Astrocyte (in vitro differentiated cells and primary cell): ENCODE measurements around the gene CLDN1. TPM values are rescaled to one million over a fixed set of nuclear protein-coding genes. Genes with fewer than 3 reads are reported as not detected.

Experiments used
- DNase-seq: peaks from one replicate; pipeline ENCODE4 v3.0.0-alpha.2; 2010; ENCODE audit warnings: low read depth
- FAIRE-seq: peaks from 2 replicates; lab custom pipeline; 2011; peaks lifted over from hg19 to GRCh38; lab: Jason Lieb, UNC
- H2AFZ ChIP-seq: 2 replicates; pipeline ENCODE4 v1.6.0; 2012; ENCODE audit warnings: low read depth, low read length, inconsistent platforms
- H3K27ac ChIP-seq: 2 replicates; pipeline ENCODE4 v1.5.1; 2011; ENCODE audit warnings: low read depth, low read length, inconsistent platforms
- H3K27me3 ChIP-seq: 2 replicates; pipeline ENCODE4 v1.6.0; 2011; ENCODE audit warnings: low read length, inconsistent platforms; ENCODE audit not compliant: insufficient read depth
- H3K36me3 ChIP-seq: 2 replicates; pipeline ENCODE4 v1.5.1; 2011; ENCODE audit warnings: low read length, inconsistent platforms; ENCODE audit not compliant: insufficient read depth
- H3K4me1 ChIP-seq: 2 replicates; pipeline ENCODE4 v1.5.1; 2011; ENCODE audit warnings: low read length, inconsistent platforms; ENCODE audit not compliant: insufficient read depth
- H3K4me2 ChIP-seq: 2 replicates; pipeline ENCODE4 v1.6.0; 2012; ENCODE audit warnings: low read length, inconsistent platforms
- H3K4me3 ChIP-seq: 2 replicates; pipeline ENCODE4 v1.5.1; 2011; ENCODE audit warnings: low read depth, mild to moderate bottlenecking, low read length, inconsistent platforms; ENCODE audit not compliant: insufficient read depth
- H3K79me2 ChIP-seq: 2 replicates; pipeline ENCODE4 v1.6.0; 2012; ENCODE audit warnings: mild to moderate bottlenecking, low read length, inconsistent platforms; ENCODE audit not compliant: insufficient read depth
- H3K9ac ChIP-seq: 2 replicates; pipeline ENCODE4 v1.6.0; 2012; ENCODE audit warnings: mild to moderate bottlenecking, low read length, inconsistent platforms
- H3K9me3 ChIP-seq: 2 replicates; pipeline ENCODE4 v1.5.1; 2012; ENCODE audit warnings: low read depth, mild to moderate bottlenecking, low read length, inconsistent platforms; ENCODE audit not compliant: insufficient read depth
- H4K20me1 ChIP-seq: 2 replicates; pipeline ENCODE4 v1.6.0; 2012; ENCODE audit warnings: low read length, inconsistent platforms; ENCODE audit not compliant: insufficient read depth
- H3K27ac Mint-ChIP-seq: one replicate; pipeline ENCODE4 v1.8.0; 2021; ENCODE audit warnings: mild to moderate bottlenecking, mixed read lengths; ENCODE audit not compliant: unreplicated experiment
- H3K27me3 Mint-ChIP-seq: one replicate; pipeline ENCODE4 v1.8.0; 2021; ENCODE audit warnings: low read depth, mixed read lengths; ENCODE audit not compliant: unreplicated experiment
- H3K36me3 Mint-ChIP-seq: one replicate; pipeline ENCODE4 v1.8.0; 2021; ENCODE audit warnings: low read depth, mixed read lengths; ENCODE audit not compliant: unreplicated experiment
- H3K4me1 Mint-ChIP-seq: one replicate; pipeline ENCODE4 v1.8.0; 2021; ENCODE audit warnings: low read depth, mixed read lengths; ENCODE audit not compliant: unreplicated experiment
- H3K4me3 Mint-ChIP-seq: one replicate; pipeline ENCODE4 v1.8.0; 2021; ENCODE audit warnings: mild to moderate bottlenecking, moderate library complexity, mixed read lengths; ENCODE audit not compliant: unreplicated experiment
- H3K9me3 Mint-ChIP-seq: one replicate; pipeline ENCODE4 v1.8.0; 2021; ENCODE audit warnings: mild to moderate bottlenecking, mixed read lengths; ENCODE audit not compliant: unreplicated experiment
- CTCF ChIP-seq: IDR thresholded peaks from 2 replicates; pipeline ENCODE4 v1.5.1; 2011; ENCODE audit warnings: low read depth, mild to moderate bottlenecking, inconsistent platforms, low read length, moderate library complexity; ENCODE audit not compliant: insufficient read depth
- EZH2 ChIP-seq: IDR thresholded peaks from 2 replicates; pipeline ENCODE4 v1.6.1; 2012; ENCODE audit warnings: mild to moderate bottlenecking, low read length, inconsistent platforms; ENCODE audit not compliant: insufficient read depth
- total RNA-seq: library from RNA; stranded (reverse); gene quantifications from 2 replicates; pipeline ENCODE4 v1.2.1, GENCODE V29; 2021

Gene CLDN1
- total RNA-seq, 1 donor from 2014 or later, result 35.6 TPM

GRCh38 chr3:190319660-190320059 lies 2.6 kb downstream of the CLDN1 start:
- no peak overlapping the region for H3K9ac ChIP-seq

GRCh38 chr3:190318666-190319065 lies 3.6 kb downstream of the CLDN1 start:
- H3K27me3 ChIP-seq, result no peaks in the 10 kb centered on the region
- H2AFZ ChIP-seq, result no peak overlapping the region
- peaks cover 16% of the 10 kb centered on the region for H3K4me1 ChIP-seq
- H3K4me2 ChIP-seq, result no peak overlapping the region
- FAIRE-seq (no peak), DNase-seq (no peak)
- H3K9ac ChIP-seq, result no peak overlapping the region
- H4K20me1 ChIP-seq, result no peaks in the 10 kb centered on the region
- H3K36me3 ChIP-seq, result no peaks in the 10 kb centered on the region
- TF ChIP-seq CTCF (no peak), EZH2 (no peak)
- H3K36me3 Mint-ChIP-seq, result no peaks in the 10 kb centered on the region
- peaks cover 15% of the 10 kb centered on the region for H3K4me1 Mint-ChIP-seq
- H3K4me3 Mint-ChIP-seq, result no peak overlapping the region
- no peaks in the 10 kb centered on the region for H3K9me3 Mint-ChIP-seq
- H3K4me3 ChIP-seq, result no peak overlapping the region
- no peaks in the 10 kb centered on the region for H3K9me3 ChIP-seq
- H3K27me3 Mint-ChIP-seq, result peaks cover 5% of the 10 kb centered on the region
- no peak overlapping the region for H3K27ac ChIP-seq
- H3K27ac Mint-ChIP-seq, result no peak overlapping the region
- no peaks in the 10 kb centered on the region for H3K79me2 ChIP-seq

More at GRCh38 chr3:190319660-190320059, 2.6 kb downstream of the CLDN1 start:
- Mint-ChIP-seq H3K9me3 (no peaks in the 10 kb centered on the region), H3K36me3 (no peaks in the 10 kb centered on the region), H3K27me3 (peaks cover 5% of the 10 kb centered on the region), H3K4me3 (peak overlapping the region; percentile 94), H3K27ac (peak overlapping the region; percentile 15), H3K4me1 (peaks cover 15% of the 10 kb centered on the region)
- no peak overlapping the region for H3K27ac ChIP-seq
- peaks cover 16% of the 10 kb centered on the region for H3K4me1 ChIP-seq
- H3K4me2 ChIP-seq, result no peak overlapping the region
- no peaks in the 10 kb centered on the region for H3K79me2 ChIP-seq
- H3K36me3 ChIP-seq, result no peaks in the 10 kb centered on the region
- TF ChIP-seq CTCF, result no peak
- no peak for TF ChIP-seq EZH2
- DNase-seq (no peak), FAIRE-seq (no peak)
- no peaks in the 10 kb centered on the region for H3K9me3 ChIP-seq
- H3K4me3 ChIP-seq, result no peak overlapping the region
- no peaks in the 10 kb centered on the region for H3K27me3 ChIP-seq
- H2AFZ ChIP-seq, result no peak overlapping the region
- no peaks in the 10 kb centered on the region for H4K20me1 ChIP-seq

GRCh38 chr3:190314741-190315140 lies 7.5 kb downstream of the CLDN1 start:
- no peaks in the 10 kb centered on the region for H3K27me3 Mint-ChIP-seq
- Histone ChIP-seq H3K4me3 (no peak overlapping the region), H3K4me2 (no peak overlapping the region), H2AFZ (no peak overlapping the region), H3K27me3 (no peaks in the 10 kb centered on the region), H3K9ac (no peak overlapping the region), H3K79me2 (no peaks in the 10 kb centered on the region), H3K27ac (no peak overlapping the region), H3K36me3 (no peaks in the 10 kb centered on the region), H3K9me3 (no peaks in the 10 kb centered on the region), H3K4me1 (no peaks in the 10 kb centered on the region), H4K20me1 (no peaks in the 10 kb centered on the region)
- no peak for TF ChIP-seq CTCF
- TF ChIP-seq EZH2, result no peak
- no peaks in the 10 kb centered on the region for H3K36me3 Mint-ChIP-seq
- no peak for FAIRE-seq
- DNase-seq, result no peak
- H3K4me3 Mint-ChIP-seq, result no peak overlapping the region
- no peak overlapping the region for H3K27ac Mint-ChIP-seq
- peaks cover 4% of the 10 kb centered on the region for H3K4me1 Mint-ChIP-seq
- H3K9me3 Mint-ChIP-seq, result no peaks in the 10 kb centered on the region
